Measurements from ENCODE around the gene CNST.
"Not testable (repeated sequence)": the region's sequence is repeated elsewhere in the genome, so short reads cannot be mapped to it uniquely, and the experiment has no call there.

Gene CNST

GRCh38 chr1:246607462-246607861 is 41.2 kb downstream of the CNST start:
- DNase-seq: no peak
- intact Hi-C loops (cut with DNase I): no loop called here

- intact Hi-C loops (cut with DNase I): no loop called here
- DNase-seq: no peak
These were observed 42.5 kb downstream of the CNST start for GRCh38 chr1:246608616-246609376.

- no peak for DNase-seq
- intact Hi-C loops (cut with DNase I): no loop called here
These were observed 43.4 kb downstream of the CNST start for GRCh38 chr1:246609632-246610031.

- intact Hi-C loops (cut with DNase I): no loop called here
- DNase-seq: no peak
These were observed 47.0 kb downstream of the CNST start for GRCh38 chr1:246613096-246613758.

GRCh38 chr1:246617156-246617555 is 50.9 kb downstream of the CNST start:
- intact Hi-C loops (cut with DNase I): no loop called here
- DNase-seq: no peak

- intact Hi-C loops (cut with DNase I): no loop called here
- no peak for DNase-seq
These were observed 51.5 kb downstream of the CNST start for GRCh38 chr1:246617768-246618167.

GRCh38 chr1:246618240-246618808 is 52.1 kb downstream of the CNST start:
- no peak for DNase-seq
- intact Hi-C loops (cut with DNase I): no loop called here

- intact Hi-C loops (cut with DNase I): no loop called here
- no peak for DNase-seq
These were observed 55.9 kb downstream of the CNST start for GRCh38 chr1:246622035-246622652.

GRCh38 chr1:246624091-246624490 is 57.8 kb downstream of the CNST start:
- no peak for DNase-seq
- intact Hi-C loops (cut with DNase I): no loop called here

- DNase-seq: no peak
- intact Hi-C loops (cut with DNase I): no loop called here
These were observed 62.8 kb downstream of the CNST start for GRCh38 chr1:246629030-246629429.

- DNase-seq: no peak
- intact Hi-C loops (cut with DNase I): no loop called here
These were observed 63.7 kb downstream of the CNST start for GRCh38 chr1:246629976-246630375.

- intact Hi-C loops (cut with DNase I): no loop called here
- no peak for DNase-seq
These were observed 65.2 kb downstream of the CNST start for GRCh38 chr1:246631426-246631825.

- intact Hi-C loops (cut with DNase I): no loop called here
- no peak for DNase-seq
These were observed 66.3 kb downstream of the CNST start for GRCh38 chr1:246632281-246633168.

- DNase-seq; intact Hi-C loops (cut with DNase I): not testable (repeated sequence)
These were observed 68.4 kb downstream of the CNST start for GRCh38 chr1:246634659-246635058.

GRCh38 chr1:246638941-246639655 is 72.8 kb downstream of the CNST start:
- peak in 10 of 42 donors; percentile 11 to 55 (median 26) for DNase-seq
- intact Hi-C loops (cut with DNase I): no loop called here

GRCh38 chr1:246639732-246640131 is 73.5 kb downstream of the CNST start:
- intact Hi-C loops (cut with DNase I): no loop called here
- DNase-seq: no peak

GRCh38 chr1:246640747-246641146 is 74.5 kb downstream of the CNST start:
- intact Hi-C loops (cut with DNase I): no loop called here
- no peak for DNase-seq

- intact Hi-C loops (cut with DNase I): no loop called here
- no peak for DNase-seq
These were observed 75.1 kb downstream of the CNST start for GRCh38 chr1:246641394-246641793.

GRCh38 chr1:246642719-246643118 is 76.5 kb downstream of the CNST start:
- DNase-seq: no peak
- intact Hi-C loops (cut with DNase I): no loop called here

Measured in head of caudate nucleus (tissue), 42 donors.